HCT116 (cell line): ENCODE results near the gene OR2V2. TPM values are rescaled to one million over a fixed set of nuclear protein-coding genes. Genes with fewer than 3 reads are reported as not detected.

Experiments
- ATAC-seq: fragments of 200-7000 bp; cut with Tn5 transposase; 2 replicates; pipeline ENCODE4 v1.9.1; 2020; ENCODE audit warnings: mild to moderate bottlenecking, moderate library complexity
- BruUV-seq: library from RNA; stranded (reverse); fragments of 400-500 nt; replicated peaks from 2 replicates; lab custom pipeline; 2021; lab: Mats Ljungman, UMichigan
- CTCF ChIA-PET: fragments of 300-600 bp; sonication (Branson Sonifier 250); formaldehyde crosslinking; loops from one replicate; lab custom pipeline; 2021; ENCODE audit warnings: antibody characterized with exemption; lab: Charles Lee
- POLR2A ChIA-PET: fragments of 300-600, 350-600 bp; sonication (Branson Sonifier 250); formaldehyde crosslinking; loops from one replicate; lab custom pipeline; 2021; ENCODE audit warnings: antibody characterized with exemption; lab: Charles Lee
- RAD21 ChIA-PET, 2 experiments: fragments of 300-600 bp; sonication (Branson Sonifier 250); formaldehyde crosslinking; loops; one replicate each; lab custom pipeline; 2023; ENCODE audit warnings: low total read pairs in 2 of 2; ENCODE audit not compliant: uncharacterized antibody in 2 of 2, unreplicated experiment in 2 of 2, low non-redundant PET in 1 of 2; lab: Charles Lee
- DNase-seq: peaks from one replicate; pipeline ENCODE4 v3.0.0-alpha.2; 2010; ENCODE audit warnings: low read depth, low spot score
- H2AFZ ChIP-seq: fragments of 200-600 bp; shearing (Covaris generic), sonication (generic); 2 replicates; pipeline ENCODE4 v1.6.1; 2017; ENCODE audit warnings: low read depth, mixed run types, mixed read lengths, antibody characterized with exemption, low read length; ENCODE audit not compliant: poor library complexity, severe bottlenecking
- H3K27ac ChIP-seq: 2 replicates; pipeline ENCODE4 v1.5.1; 2012; ENCODE audit warnings: low read depth, low read length
- H3K27me3 ChIP-seq: fragments of 200-600 bp; sonication (generic); 2 replicates; pipeline ENCODE4 v1.6.1; 2016; ENCODE audit warnings: mixed run types, low read length, mixed read lengths; ENCODE audit not compliant: insufficient read depth
- H3K36me3 ChIP-seq, 2 experiments: fragments of 200-500 bp in 1 of 2; fragments of 200-600 bp in 1 of 2; sonication (Bioruptor generic) in 1 of 2; sonication (generic) in 1 of 2; 2 replicates each; pipeline versions ENCODE4 v1.5.1 to v1.6.1; 2014 to 2016; ENCODE audit warnings: low read length in 2 of 2, inconsistent platforms in 1 of 2, mixed read lengths in 1 of 2, mixed run types in 1 of 2; ENCODE audit not compliant: insufficient read depth in 2 of 2, control insufficient read depth in 1 of 2
- H3K4me1 ChIP-seq, 2 experiments: fragments of 200-600 bp in 1 of 2; sonication (generic) in 1 of 2; 2 replicates each; pipeline versions ENCODE4 v1.5.1 to v1.6.1; 2012 to 2017; ENCODE audit warnings: low read length in 2 of 2, inconsistent platforms in 1 of 2, mild to moderate bottlenecking in 1 of 2, mixed read lengths in 1 of 2, mixed run types in 1 of 2, moderate library complexity in 1 of 2; ENCODE audit not compliant: insufficient read depth in 2 of 2, control insufficient read depth in 1 of 2
- H3K4me2 ChIP-seq: fragments of 200-600 bp; sonication (generic); 2 replicates; pipeline ENCODE4 v1.6.1; 2017; ENCODE audit warnings: mixed run types, low read length, mixed read lengths
- H3K4me3 ChIP-seq, 2 experiments: fragments of 200-600 bp in 1 of 2; sonication (generic) in 1 of 2; replicated peaks in 1 of 2; 2 replicates each; pipeline ENCODE4 v1.5.1; 2011 to 2016; ENCODE audit warnings: low read length in 2 of 2, control low read depth in 1 of 2, low read depth in 1 of 2, mild to moderate bottlenecking in 1 of 2, mixed read lengths in 1 of 2, mixed run types in 1 of 2
- H3K79me2 ChIP-seq: fragments of 200-600 bp; sonication (generic); 2 replicates; pipeline ENCODE4 v1.6.1; 2017; ENCODE audit warnings: mild to moderate bottlenecking, mixed run types, low read length, moderate library complexity, mixed read lengths; ENCODE audit not compliant: insufficient read depth
- H3K9ac ChIP-seq: fragments of 200-600 bp; sonication (generic); 2 replicates; pipeline ENCODE4 v1.6.1; 2016; ENCODE audit warnings: low read length, mixed read lengths
- H3K9me2 ChIP-seq: fragments of 200-600 bp; sonication (generic), shearing (Covaris generic); 2 replicates; pipeline ENCODE4 v1.6.1; 2017; ENCODE audit warnings: mixed run types, mild to moderate bottlenecking, moderate library complexity; ENCODE audit not compliant: insufficient read depth
- H3K9me3 ChIP-seq, 2 experiments: fragments of 200-500 bp in 1 of 2; fragments of 200-600 bp in 1 of 2; sonication (Bioruptor generic) in 1 of 2; sonication (generic) in 1 of 2; 2 replicates each; pipeline ENCODE4 v1.6.1; 2014 to 2017; ENCODE audit warnings: low read length in 2 of 2, mixed read lengths in 2 of 2, inconsistent platforms in 1 of 2, low read depth in 1 of 2, mild to moderate bottlenecking in 1 of 2, mixed run types in 1 of 2, moderate library complexity in 1 of 2; ENCODE audit not compliant: control insufficient read depth in 1 of 2, insufficient read depth in 1 of 2
- H4K20me1 ChIP-seq: fragments of 200-600 bp; sonication (generic), shearing (Covaris generic); 2 replicates; pipeline ENCODE4 v1.6.1; 2017; ENCODE audit warnings: mixed run types, mild to moderate bottlenecking, moderate library complexity; ENCODE audit not compliant: insufficient read depth
- CBX3 ChIP-seq: IDR thresholded peaks from 2 replicates; pipeline ENCODE4 v1.6.1; 2012; ENCODE audit warnings: low read depth
- CEBPB ChIP-seq: IDR thresholded peaks from 2 replicates; pipeline ENCODE4 v1.6.1; 2012; ENCODE audit warnings: low read depth
- EGR1 ChIP-seq: IDR thresholded peaks from 2 replicates; pipeline ENCODE4 v1.6.1; 2012; ENCODE audit warnings: low read depth
- EZH2phosphoT487 ChIP-seq: fragments of 200-600 bp; IDR thresholded peaks from 2 replicates; pipeline ENCODE4 v1.6.1; 2018; ENCODE audit warnings: antibody characterized with exemption, borderline replicate concordance
- POLR2A ChIP-seq: IDR thresholded peaks from 2 replicates; pipeline ENCODE4 v1.7.0; 2011; ENCODE audit warnings: borderline replicate concordance; ENCODE audit not compliant: insufficient read depth, insufficient read length; ENCODE audit errors: extremely low read depth
- RAD21 ChIP-seq: IDR thresholded peaks from 2 replicates; pipeline ENCODE4 v1.6.1; 2012; ENCODE audit warnings: low read depth, mild to moderate bottlenecking
- SIN3A ChIP-seq: IDR thresholded peaks from 2 replicates; pipeline ENCODE4 v1.6.1; 2012; ENCODE audit warnings: low read depth
- SP1 ChIP-seq: IDR thresholded peaks from 2 replicates; pipeline ENCODE4 v1.6.1; 2012; ENCODE audit warnings: low read depth
- TCF7L2 ChIP-seq: IDR thresholded peaks from 2 replicates; pipeline ENCODE4 v1.7.0; 2011; ENCODE audit warnings: borderline replicate concordance, inconsistent platforms; ENCODE audit not compliant: insufficient read depth, insufficient read length; ENCODE audit errors: extremely low read depth
- intact Hi-C: fragments of 100-400 bp; cut with micrococcal nuclease; formaldehyde crosslinking; loops from 2 replicates; pipeline ENCODE4 v1.10.0; 2022
- total RNA-seq: library from RNA; stranded (reverse); gene quantifications from one replicate; pipeline ENCODE4 v1.2.1, GENCODE V29; 2021; ENCODE audit not compliant: unreplicated experiment
- TF ChIP-seq, protein P1 (sequence below): IDR thresholded peaks from 2 replicates; pipeline ENCODE4 v1.6.1; 2012
- TF ChIP-seq, protein P2 (sequence below): IDR thresholded peaks from 2 replicates; pipeline ENCODE4 v1.6.1; 2012; ENCODE audit warnings: low read depth

Gene OR2V2
- total RNA-seq, 1 experiment from 2014 or later, result not detected

DNA sequence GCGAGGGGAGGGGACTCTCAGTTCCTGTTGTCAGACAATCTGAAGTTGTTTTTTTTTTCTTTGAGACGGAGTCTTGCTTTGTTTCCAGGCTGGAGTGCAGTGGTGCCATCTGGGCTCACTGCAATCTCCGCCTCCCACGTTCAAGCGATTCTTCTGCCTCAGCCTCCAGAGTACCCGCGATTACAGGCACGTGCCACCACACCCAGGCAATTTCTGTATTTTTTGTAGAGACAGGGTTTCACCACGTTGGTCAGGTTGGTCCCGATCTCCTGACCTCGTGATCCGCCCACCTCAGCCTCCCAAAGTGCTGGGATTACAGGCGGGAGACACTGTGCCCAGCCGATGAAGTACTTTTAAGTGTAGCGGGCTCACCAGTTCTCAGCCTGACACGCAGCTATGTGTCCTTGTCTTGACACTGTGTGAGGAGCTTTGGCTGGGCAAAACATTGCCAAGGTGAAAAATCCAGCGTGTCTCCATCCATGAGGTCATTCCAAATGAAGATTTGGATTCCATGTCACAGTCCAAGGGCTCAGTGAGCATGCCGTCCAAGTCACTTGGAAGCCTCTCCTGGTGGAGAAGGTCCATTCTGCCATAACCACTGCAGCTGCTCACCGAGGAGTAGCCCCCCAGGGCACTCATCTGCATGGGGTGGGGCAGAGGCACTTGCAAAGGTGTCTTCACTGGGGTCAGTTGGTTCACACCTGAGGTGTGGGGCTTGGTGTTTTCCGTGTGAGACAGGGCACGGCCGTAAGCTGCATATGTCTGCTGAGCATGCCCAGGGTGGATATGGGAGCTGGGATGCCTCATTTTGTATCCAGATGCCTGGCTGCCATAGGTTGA, 48.4 kb upstream of the OR2V2 start:
- H3K9me3 ChIP-seq, result no peaks in the 10 kb centered on the region
- no TSS peak for BruUV-seq
- H3K36me3 ChIP-seq, result no peaks in the 10 kb centered on the region
- H3K9me2 ChIP-seq, result no peaks in the 10 kb centered on the region
- peak overlapping the region; percentile 35 for H3K4me2 ChIP-seq
- TF ChIP-seq EGR1 (peak; percentile 60), CEBPB (no peak), EZH2phosphoT487 (no peak), RAD21 (no peak), SIN3A (no peak), CBX3 (no peak), SP1 (no peak), TCF7L2 (no peak)
- TF ChIP-seq, protein P1, sequence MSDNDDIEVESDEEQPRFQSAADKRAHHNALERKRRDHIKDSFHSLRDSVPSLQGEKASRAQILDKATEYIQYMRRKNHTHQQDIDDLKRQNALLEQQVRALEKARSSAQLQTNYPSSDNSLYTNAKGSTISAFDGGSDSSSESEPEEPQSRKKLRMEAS, result peak; percentile 46; the same call in 1 of the 2 replicates
- H3K27me3 ChIP-seq, result no peaks in the 10 kb centered on the region
- no peaks in the 10 kb centered on the region for H3K79me2 ChIP-seq
- no peak overlapping the region for H3K9ac ChIP-seq
- peak overlapping the region; percentile 48; the same call in 1 of the 2 replicates for H3K27ac ChIP-seq
- H4K20me1 ChIP-seq, result no peaks in the 10 kb centered on the region
- no peak for DNase-seq
- intact Hi-C loops, result no loop called here
- CTCF ChIA-PET, result interaction anchor here (1.0 kb wide), 1 partner anchor 69 kb away, joined by 3 read pairs; no protein-coding TSS in a partner anchor
- no peak overlapping the region for H3K4me3 ChIP-seq
- POLR2A ChIA-PET, result interaction anchor here (1.2 kb wide), 1 partner anchor 235 kb away, joined by 3 read pairs; no protein-coding TSS in a partner anchor
- no peak overlapping the region for H2AFZ ChIP-seq
- no peak for ATAC-seq
- RAD21 ChIA-PET, result no interaction called here
- H3K4me1 ChIP-seq, result peaks cover 5 to 8% of the 10 kb centered on the region in 2 experiments

DNA sequence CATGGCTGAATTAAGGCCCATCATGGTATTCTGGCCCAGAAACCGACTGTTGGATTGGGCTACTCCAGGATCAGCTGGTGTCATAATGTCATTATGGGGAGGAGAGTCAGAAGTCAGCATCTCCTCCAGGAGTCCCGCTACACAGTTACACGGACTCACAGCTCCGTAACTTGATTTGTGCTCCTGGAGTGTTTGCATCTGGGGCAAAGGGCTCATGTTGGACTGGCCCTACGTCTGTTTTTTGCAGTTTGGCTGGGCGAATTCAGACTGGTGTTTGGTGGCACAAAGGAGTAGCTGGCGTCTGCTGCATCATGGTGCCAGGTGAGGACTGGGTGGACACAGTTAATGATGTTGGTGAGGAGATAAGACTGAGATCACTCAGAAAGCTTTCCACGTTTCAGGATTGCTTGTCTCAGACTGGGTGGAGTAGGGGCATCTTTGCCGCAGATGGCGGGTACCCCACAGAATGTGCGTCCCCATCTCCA, 47.7 kb upstream of the OR2V2 start:
- Histone ChIP-seq H3K9ac (no peak overlapping the region), H3K4me1 (peaks cover 5 to 8% of the 10 kb centered on the region in 2 experiments), H3K9me2 (no peaks in the 10 kb centered on the region), H3K27ac (no peak overlapping the region), H3K4me3 (no peak overlapping the region), H3K36me3 (no peaks in the 10 kb centered on the region), H4K20me1 (no peaks in the 10 kb centered on the region), H3K27me3 (no peaks in the 10 kb centered on the region), H3K79me2 (no peaks in the 10 kb centered on the region), H2AFZ (no peak overlapping the region), H3K4me2 (no peak overlapping the region), H3K9me3 (no peaks in the 10 kb centered on the region)
- intact Hi-C loops, result no loop called here
- BruUV-seq, result no TSS peak
- ChIA-PET POLR2A (interaction anchor here (1.2 kb wide), 1 partner anchor 236 kb away, joined by 3 read pairs; no protein-coding TSS in a partner anchor), CTCF (interaction anchor here (1.0 kb wide), 1 partner anchor 68 kb away, joined by 3 read pairs; no protein-coding TSS in a partner anchor), RAD21 (no interaction called here)
- DNase-seq, result no peak
- TF ChIP-seq POLR2A (no peak), SIN3A (no peak)
- TF ChIP-seq, protein P2, sequence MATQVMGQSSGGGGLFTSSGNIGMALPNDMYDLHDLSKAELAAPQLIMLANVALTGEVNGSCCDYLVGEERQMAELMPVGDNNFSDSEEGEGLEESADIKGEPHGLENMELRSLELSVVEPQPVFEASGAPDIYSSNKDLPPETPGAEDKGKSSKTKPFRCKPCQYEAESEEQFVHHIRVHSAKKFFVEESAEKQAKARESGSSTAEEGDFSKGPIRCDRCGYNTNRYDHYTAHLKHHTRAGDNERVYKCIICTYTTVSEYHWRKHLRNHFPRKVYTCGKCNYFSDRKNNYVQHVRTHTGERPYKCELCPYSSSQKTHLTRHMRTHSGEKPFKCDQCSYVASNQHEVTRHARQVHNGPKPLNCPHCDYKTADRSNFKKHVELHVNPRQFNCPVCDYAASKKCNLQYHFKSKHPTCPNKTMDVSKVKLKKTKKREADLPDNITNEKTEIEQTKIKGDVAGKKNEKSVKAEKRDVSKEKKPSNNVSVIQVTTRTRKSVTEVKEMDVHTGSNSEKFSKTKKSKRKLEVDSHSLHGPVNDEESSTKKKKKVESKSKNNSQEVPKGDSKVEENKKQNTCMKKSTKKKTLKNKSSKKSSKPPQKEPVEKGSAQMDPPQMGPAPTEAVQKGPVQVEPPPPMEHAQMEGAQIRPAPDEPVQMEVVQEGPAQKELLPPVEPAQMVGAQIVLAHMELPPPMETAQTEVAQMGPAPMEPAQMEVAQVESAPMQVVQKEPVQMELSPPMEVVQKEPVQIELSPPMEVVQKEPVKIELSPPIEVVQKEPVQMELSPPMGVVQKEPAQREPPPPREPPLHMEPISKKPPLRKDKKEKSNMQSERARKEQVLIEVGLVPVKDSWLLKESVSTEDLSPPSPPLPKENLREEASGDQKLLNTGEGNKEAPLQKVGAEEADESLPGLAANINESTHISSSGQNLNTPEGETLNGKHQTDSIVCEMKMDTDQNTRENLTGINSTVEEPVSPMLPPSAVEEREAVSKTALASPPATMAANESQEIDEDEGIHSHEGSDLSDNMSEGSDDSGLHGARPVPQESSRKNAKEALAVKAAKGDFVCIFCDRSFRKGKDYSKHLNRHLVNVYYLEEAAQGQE, result no peak
- ATAC-seq, result no peak
